Neural crest cell (in vitro differentiated cells): Measurements from ENCODE around the gene SPDYE4. TPM values are rescaled to one million over a fixed set of nuclear protein-coding genes. Genes with fewer than 3 reads are reported as not detected.

Experiments used
- DNase-seq: peaks from one replicate; pipeline ENCODE4 v3.0.0; 2021; ENCODE audit warnings: low read depth, mixed read lengths, low spot score
- H3K27ac Mint-ChIP-seq: one replicate; pipeline ENCODE4 v1.8.0; 2021; ENCODE audit warnings: mild to moderate bottlenecking, mixed read lengths; ENCODE audit not compliant: unreplicated experiment
- H3K27me3 Mint-ChIP-seq: 2 replicates; pipeline ENCODE4 v1.8.0; 2021; ENCODE audit warnings: low read depth, mild to moderate bottlenecking, mixed read lengths
- H3K36me3 Mint-ChIP-seq: 2 replicates; pipeline ENCODE4 v1.8.0; 2021; ENCODE audit warnings: low read depth, mild to moderate bottlenecking, mixed read lengths
- H3K4me1 Mint-ChIP-seq: 2 replicates; pipeline ENCODE4 v1.8.0; 2021; ENCODE audit warnings: mixed read lengths
- H3K4me3 Mint-ChIP-seq: one replicate; pipeline ENCODE4 v1.8.0; 2021; ENCODE audit warnings: mild to moderate bottlenecking, mixed read lengths
- H3K9me3 Mint-ChIP-seq: 2 replicates; pipeline ENCODE4 v1.8.0; 2021; ENCODE audit warnings: mixed read lengths
- CTCF ChIP-seq: fragments of 200-600 bp; sonication (generic); conservative IDR thresholded peaks from 2 replicates; pipeline ENCODE4 v1.5.0; 2021; ENCODE audit warnings: antibody characterized with exemption, mild to moderate bottlenecking
- total RNA-seq: library from RNA; stranded (reverse); gene quantifications from 2 replicates; pipeline ENCODE4 v1.2.1, GENCODE V29; 2021

SPDYE4 gene
- total RNA-seq, 1 donor from 2014 or later, result not detected

- Mint-ChIP-seq H3K27me3 (no peaks in the 10 kb centered on the region), H3K4me1 (peaks cover 19% of the 10 kb centered on the region), H3K36me3 (no peaks in the 10 kb centered on the region), H3K9me3 (no peaks in the 10 kb centered on the region), H3K4me3 (no peak overlapping the region), H3K27ac (no peak overlapping the region)
- no peak for DNase-seq
- no peak for TF ChIP-seq CTCF
Measured at GRCh38 chr17:8729421-8729820, 28.9 kb downstream of the SPDYE4 start.

- no peak for TF ChIP-seq CTCF
- H3K9me3 Mint-ChIP-seq, result no peaks in the 10 kb centered on the region
- H3K4me1 Mint-ChIP-seq, result peaks cover 19% of the 10 kb centered on the region
- no peak overlapping the region for H3K4me3 Mint-ChIP-seq
- no peak for DNase-seq
- no peak overlapping the region for H3K27ac Mint-ChIP-seq
- H3K36me3 Mint-ChIP-seq, result no peaks in the 10 kb centered on the region
- no peaks in the 10 kb centered on the region for H3K27me3 Mint-ChIP-seq
Measured at GRCh38 chr17:8728971-8729370, 29.4 kb downstream of the SPDYE4 start.

- no peak overlapping the region for H3K4me3 Mint-ChIP-seq
Measured at GRCh38 chr17:8728251-8728938, 30.0 kb downstream of the SPDYE4 start.

GRCh38 chr17:8726941-8727555, 31.3 kb downstream of the SPDYE4 start:
- DNase-seq, result no peak
- Mint-ChIP-seq H3K4me1 (peaks cover 24% of the 10 kb centered on the region), H3K27ac (no peak overlapping the region), H3K36me3 (no peaks in the 10 kb centered on the region), H3K27me3 (no peaks in the 10 kb centered on the region), H3K9me3 (no peaks in the 10 kb centered on the region), H3K4me3 (no peak overlapping the region)
- no peak for TF ChIP-seq CTCF

More at GRCh38 chr17:8728251-8728938, 30.0 kb downstream of the SPDYE4 start:
- Mint-ChIP-seq H3K27me3 (no peaks in the 10 kb centered on the region), H3K36me3 (no peaks in the 10 kb centered on the region), H3K27ac (no peak overlapping the region), H3K4me1 (peaks cover 19% of the 10 kb centered on the region), H3K9me3 (no peaks in the 10 kb centered on the region)
- no peak for DNase-seq
- no peak for TF ChIP-seq CTCF

- no peaks in the 10 kb centered on the region for H3K36me3 Mint-ChIP-seq
- no peak for TF ChIP-seq CTCF
- H3K27me3 Mint-ChIP-seq, result no peaks in the 10 kb centered on the region
- H3K27ac Mint-ChIP-seq, result no peak overlapping the region
- no peaks in the 10 kb centered on the region for H3K9me3 Mint-ChIP-seq
- DNase-seq, result no peak
- no peak overlapping the region for H3K4me3 Mint-ChIP-seq
- peaks cover 31% of the 10 kb centered on the region for H3K4me1 Mint-ChIP-seq
Measured at GRCh38 chr17:8725881-8726876, 32.2 kb downstream of the SPDYE4 start.
